Stimulated activated CD4-positive, alpha-beta T cell treated with anti-CD3 and anti-CD28 coated beads, Interleukin-4, amount 100 ng/mL, for 24 hours (primary cell): ENCODE measurements around the gene RGS7.

Experiments used
- DNase-seq: peaks from one replicate; pipeline ENCODE4 v3.0.0-alpha.2; 2020

RGS7 gene

DNA sequence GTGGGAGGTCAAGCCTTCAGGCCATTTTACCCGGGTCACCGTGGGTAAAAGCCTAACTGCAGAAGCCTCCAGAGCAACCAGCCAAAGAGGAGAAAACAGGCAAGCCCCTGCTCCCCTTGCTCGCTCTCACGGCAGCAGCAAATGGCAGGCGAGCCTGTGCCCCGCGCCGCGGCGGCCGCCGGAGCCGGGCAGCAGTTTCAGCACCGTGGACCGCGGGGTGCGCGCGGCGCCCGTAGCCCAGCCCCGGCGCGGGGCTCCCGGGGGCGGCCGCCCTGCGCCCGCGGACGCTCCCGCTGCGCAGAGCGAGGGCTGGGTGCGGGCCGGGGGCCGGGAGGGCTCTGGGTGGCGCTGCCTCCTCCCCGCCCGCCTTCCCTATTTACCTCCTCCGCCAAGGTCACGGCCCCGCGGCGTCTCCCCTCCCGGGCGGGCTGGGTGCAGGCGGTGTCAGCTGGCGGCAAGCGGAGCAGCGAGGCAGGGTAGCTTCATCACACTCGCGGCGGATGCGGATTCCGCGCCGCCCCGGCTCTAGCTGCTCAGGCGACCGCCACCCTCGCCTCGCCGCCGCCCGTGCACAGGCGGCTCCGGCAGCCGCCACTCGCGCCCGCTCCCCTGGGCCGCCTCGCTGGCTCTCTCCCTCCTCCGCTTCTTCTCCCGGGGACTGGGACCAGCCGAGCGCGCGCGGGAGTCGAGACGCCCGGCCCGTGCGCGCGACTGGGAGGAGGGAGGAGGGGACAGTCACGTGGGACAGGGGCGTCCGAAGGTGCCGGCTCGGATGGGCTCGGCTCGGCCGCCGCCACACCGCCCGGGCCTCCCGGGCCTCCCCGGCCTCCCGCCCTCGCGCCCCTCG is at the start of gene RGS7:
RGS7 (minus strand) TSS at position 687 of the 847 bp plus-strand sequence.
- DNase-seq = no peak

- no peak for DNase-seq
Measured at GRCh38 chr1:241406421-241406820, 49.4 kb upstream of the RGS7 start.

DNA sequence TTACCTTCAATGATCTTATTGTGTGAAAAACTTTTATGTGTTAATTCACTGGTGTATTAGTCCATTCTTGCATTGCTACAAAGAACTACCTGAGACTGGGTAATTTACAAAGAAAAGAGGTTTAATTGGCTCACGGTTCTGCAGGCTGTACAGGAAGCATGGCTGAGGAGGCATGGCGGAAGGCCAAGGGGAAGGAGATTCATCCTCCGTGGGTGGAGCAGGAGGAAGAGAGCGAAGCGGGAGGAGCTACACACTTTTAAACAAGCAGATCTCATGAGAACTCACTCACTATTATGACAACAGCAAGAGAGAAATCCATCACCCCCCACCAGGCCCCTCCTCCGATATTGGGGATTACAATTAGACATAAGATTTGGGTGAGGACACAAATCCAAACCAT is 44.2 kb upstream of the RGS7 start:
- no peak for DNase-seq

- DNase-seq = no peak
Measured at GRCh38 chr1:241396747-241397681, 40.0 kb upstream of the RGS7 start.

DNA sequence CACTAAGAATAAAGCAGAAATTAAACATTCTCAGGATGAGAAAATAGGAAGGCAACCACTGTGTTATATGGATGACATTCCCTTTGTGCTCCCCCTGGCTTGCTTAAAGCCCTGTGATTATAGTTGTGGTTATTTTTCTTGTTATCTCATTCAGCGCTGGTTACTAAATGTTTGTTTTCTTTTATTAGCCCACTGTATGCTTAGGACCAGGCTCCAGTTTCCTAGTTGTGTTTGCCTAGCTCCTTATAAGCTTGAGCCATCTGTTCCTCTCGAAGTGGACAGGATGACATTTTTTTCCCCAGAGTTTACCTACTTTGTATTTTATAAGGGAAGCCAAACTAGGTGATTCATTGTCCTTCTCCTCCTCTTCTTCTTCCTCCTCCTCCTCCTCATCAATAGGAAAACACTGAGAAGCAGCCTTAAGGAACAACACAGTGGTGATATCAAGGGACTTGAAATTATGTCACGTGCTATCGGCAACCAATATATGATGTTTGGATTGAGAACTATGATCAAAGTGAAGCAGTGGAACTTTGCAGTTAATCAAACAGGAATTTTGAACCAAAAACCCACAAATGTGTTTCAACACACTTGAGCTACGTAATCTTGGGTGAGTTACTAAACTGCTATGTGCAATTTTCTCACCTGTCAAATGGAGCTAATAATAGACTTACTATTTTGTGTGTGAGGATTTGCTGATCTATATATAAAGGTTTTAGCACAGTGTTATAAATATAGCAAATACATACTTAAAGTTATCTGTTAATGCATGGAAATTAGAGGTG is 35.1 kb upstream of the RGS7 start:
- no peak for DNase-seq

DNA sequence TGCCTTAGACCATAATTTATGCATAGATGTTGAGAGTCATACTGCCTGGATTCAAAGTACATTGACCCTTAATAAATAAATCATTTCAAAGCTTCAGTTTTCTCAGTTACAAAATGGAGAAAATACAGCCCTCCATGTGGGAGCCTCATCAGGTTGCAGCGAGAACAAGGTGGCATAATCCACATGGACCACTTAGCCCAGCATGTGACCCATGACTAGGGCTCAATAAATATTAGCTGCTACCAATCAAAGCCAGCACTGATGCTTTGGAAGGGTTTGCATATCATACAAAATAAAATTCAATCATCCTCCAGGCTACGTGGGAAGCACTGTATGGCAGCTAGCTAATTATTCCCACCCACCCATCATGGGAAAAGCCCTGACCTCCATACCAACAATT is 33.5 kb upstream of the RGS7 start:
- DNase-seq = no peak

- DNase-seq = no peak
Measured at GRCh38 chr1:241389400-241389799, 32.4 kb upstream of the RGS7 start.

DNA sequence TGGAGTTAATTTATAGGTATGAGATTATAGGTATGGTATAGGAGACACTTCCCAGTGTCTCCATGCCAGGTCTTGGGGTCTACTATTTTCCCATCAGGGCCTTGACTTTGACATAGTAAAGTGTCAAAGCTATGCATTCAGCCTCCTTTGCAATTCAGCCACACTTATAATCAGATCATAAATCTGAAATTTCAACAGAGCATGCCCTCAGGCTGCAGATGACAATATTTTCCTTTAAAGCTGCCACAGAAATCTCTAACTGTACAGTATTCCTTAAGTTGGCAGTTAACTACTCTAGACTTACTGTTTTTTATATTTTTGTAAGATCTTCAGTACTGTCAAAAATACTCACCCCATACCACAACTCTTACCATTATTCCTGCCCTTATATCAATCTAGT is 30.2 kb upstream of the RGS7 start:
- DNase-seq = no peak

DNA sequence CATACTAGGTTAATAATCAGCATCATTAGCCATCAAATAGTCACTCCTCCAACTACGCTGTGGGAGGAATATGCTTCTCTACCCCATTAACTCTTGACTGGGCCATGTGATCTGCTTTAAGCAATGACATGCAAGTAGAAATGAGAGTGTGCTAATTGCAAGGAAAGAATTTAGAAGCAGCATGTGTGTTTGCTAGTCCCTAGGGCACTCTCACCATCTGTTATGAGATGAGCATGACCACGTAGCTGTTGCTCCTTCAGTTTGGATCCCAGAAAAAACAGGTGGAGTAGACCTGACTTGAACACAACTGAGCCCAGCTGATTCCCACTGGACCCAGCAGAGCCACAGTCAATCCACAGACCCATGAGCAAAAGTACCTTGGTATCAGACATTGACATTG is 19.7 kb upstream of the RGS7 start:
- DNase-seq = no peak

GRCh38 chr1:241375886-241376285 is 18.9 kb upstream of the RGS7 start:
- DNase-seq = no peak

GRCh38 chr1:241366196-241366595 is 9.2 kb upstream of the RGS7 start:
- no peak for DNase-seq

DNA sequence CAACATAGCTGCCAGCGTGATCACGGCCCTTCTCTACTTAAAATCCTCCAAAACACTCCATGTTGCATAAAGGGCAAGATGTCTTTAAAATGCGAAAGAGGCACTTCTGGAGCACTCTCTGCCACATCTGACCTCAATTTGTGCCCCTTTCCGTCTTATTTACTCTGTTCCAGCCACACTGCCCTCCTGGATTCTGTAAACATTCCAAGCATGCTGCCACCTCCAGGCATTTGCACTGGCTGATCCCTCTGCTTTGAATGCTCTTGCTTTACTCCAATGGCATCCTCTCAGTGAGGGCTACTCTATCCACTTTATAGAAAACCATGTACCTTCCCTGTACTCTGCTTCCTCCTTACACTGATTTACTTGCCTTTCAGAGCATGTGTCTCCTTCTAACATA is 5.3 kb upstream of the RGS7 start:
- no peak for DNase-seq

DNA sequence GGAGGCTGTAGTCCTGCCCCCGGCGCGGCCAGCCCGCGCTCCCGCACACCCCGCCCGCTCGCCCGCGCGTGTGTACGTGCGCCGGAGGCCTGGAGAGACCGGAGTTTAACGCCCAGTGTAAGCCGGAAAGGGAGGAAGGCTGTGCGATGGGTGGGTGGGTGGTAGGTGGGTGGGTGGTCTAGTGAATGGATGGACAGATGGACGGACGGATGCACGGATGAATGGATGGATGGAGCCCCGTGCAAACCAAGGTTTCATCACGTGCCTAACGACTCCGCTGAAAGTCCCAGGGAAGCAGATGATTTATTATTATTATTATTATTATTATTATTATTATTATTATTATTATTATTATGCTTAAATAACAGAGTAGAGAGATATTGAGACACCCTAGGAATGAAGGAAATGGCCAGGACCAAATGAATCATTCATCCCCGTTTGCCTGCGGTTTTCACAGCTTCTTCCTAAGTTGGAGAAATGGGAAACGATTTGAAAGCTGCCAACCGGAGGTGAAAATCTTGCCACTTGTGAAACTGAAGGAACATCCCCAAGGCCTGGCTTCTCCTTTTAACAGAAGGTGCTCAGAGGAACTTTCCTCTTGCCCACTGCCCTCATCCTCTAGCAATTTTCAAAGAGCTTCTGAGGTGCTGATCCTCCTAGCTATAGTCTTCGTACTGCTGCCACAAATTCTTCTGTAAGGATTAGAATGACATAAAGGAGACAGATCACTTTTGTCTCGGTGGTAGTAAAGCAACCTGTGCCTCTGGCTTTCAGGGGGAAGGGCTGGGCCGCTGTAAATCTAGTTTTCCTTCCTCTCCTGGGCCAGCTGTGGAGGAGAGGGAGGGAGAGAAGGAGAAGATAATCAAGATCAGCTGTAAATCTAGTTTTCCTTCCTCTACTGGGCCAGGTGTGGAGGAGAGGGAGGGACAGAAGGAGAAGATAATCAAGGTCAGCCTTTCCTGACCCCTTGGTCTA is 648 bp upstream of the RGS7 start:
- no peak for DNase-seq

DNA sequence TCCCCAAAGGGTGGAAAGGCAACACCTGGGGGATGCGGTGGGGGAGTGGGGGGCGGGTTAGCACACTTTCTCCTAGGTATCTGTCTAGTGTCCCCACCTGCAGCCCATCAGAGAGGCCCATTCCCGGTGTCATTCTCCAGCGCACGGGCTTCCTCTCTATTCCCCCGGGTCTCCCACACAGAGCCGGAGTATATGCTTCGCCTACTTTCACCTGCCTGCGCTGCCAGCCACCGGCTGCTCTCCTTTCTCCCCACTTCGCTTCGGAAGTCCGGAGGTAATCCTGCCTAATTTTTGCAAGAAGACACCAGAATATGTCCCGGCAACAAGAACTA is 852 bp downstream of the RGS7 start:
- no peak for DNase-seq

DNA sequence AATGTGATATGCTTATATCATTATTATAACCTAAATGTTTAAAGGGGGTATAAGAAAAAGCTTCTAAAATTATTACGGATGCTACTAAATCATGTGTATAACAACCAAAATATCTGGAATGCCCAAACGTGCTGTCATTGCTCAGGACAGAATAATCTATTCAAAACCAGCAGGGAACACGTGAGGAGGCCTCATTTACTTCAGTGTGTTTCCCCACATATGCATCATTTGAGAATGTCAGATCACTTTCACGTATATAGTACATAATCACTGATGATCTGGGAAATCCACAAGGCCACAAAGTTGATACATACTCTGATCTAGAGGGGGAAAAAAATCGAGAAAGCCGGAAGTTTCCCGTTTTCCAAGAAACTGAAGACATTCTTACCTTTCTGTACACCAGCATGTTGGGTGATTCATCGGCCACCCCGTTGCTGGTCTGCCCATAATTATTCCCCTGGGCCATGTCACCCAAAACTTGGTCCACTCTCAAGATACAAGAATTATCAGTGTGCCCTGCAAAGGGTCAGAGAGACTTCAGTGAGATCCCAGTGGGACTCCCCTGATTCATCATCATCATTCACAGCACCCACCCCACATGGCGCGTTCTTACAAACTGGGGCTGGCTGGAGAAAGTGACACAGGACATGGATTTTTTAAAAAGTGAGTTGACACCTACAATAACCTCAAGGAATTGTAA is 1.5 kb downstream of the RGS7 start:
- no peak for DNase-seq

DNA sequence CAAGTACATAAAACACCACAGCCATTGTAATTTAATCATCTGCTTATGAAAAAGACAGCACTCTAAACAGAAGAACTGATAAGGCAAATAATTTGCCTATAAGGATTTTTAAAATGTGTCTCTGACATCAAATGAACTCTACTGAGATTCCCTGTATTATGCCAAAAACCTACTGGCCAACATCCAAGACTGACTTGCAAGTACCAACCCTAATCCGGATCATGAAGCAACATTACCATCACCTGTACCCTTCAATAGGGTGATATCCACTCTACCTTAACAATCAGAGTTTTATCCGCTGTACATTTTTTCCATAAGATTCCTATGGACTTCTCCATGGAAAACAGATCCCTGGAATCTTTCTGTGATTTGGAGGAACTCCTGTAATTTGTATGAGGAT is 4.6 kb downstream of the RGS7 start:
- DNase-seq = no peak

GRCh38 chr1:241351841-241352240 is 5.2 kb downstream of the RGS7 start:
- DNase-seq = no peak

GRCh38 chr1:241343956-241344355 is 13.0 kb downstream of the RGS7 start:
- DNase-seq = no peak

DNA sequence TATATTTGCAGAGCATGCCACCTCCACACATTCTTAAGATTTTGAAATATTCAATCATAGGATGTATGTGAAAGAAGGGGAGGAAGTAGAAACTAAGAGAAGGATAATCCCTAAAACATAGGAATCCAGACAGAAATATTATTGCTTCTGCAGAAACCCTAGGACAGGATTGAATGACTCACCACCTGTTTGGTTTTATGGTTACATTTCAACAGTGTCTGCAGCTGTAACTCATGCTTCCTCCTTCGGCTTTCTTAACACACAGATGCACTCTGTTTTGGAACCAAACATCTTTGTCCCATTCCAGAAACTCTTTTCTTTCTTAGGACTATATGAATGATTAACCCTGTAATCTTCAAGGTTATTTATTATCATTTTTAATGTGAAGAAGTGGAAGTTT is 20.7 kb downstream of the RGS7 start:
- no peak for DNase-seq

DNA sequence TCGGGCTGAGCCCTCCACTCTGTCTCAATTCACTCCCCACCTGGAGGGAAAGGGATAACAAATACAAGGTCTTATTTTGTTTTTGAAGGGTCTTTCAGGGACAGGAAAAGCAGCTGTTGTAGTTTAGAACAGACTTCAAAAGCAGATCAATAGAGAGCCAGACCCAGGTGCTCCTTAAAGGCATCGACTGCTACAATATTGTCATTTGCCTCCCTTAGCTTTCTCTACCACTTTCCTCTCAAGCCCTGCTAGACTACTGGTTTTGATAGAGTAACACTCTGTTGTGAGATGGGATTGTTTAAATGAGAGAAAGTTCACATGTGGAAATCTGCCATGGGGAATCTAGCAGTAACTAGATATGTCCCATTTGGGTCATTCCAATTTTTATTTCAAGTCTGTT is 24.0 kb downstream of the RGS7 start:
- DNase-seq = no peak

DNA sequence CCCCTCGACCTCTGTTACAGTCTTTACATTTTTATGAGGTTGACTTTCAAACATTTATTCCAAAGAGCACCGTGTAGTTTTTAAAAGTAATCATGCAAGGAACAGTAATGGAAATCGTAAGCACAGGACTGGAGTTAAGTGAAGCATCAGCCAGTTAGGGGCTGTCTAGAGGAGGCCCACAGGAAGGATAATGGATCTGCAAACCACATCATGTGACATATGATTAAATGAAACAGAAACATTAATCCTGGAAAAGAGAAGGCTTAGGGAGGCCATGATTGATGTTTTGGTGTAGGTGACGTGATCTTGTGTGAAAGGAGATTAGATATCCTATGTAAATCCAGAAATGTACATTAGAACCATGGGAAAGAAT is 25.0 kb downstream of the RGS7 start:
- no peak for DNase-seq
